Left renal cortex interstitium (tissue), 4 donors: ENCODE measurements around the gene DPH6. TPM values are rescaled to one million over a fixed set of nuclear protein-coding genes. Genes with fewer than 3 reads are reported as not detected.
"Not testable (repeated sequence)": the region's sequence is repeated elsewhere in the genome, so short reads cannot be mapped to it uniquely, and the experiment has no call there.

Experiments
- DNase-seq, 4 donors: peaks; one replicate each; pipeline ENCODE4 v3.0.0-alpha.2; 2013; ENCODE audit warnings: low read depth in 4 of 4, low spot score in 2 of 4, missing footprints in 1 of 4
- polyA plus RNA-seq, 4 donors: library from polyadenylated mRNA; unstranded; fragments of 120-200 nt; gene quantifications; one replicate each; pipeline ENCODE4 v1.2.1, GENCODE V29; 2013; ENCODE audit not compliant: insufficient read length in 4 of 4

The DPH6 gene
- polyA plus RNA-seq, 4 donors: 14.3 to 21.5 (median 16.8) TPM

GRCh38 chr15:35362195-35362829 lies 183.7 kb downstream of the DPH6 start:
- DNase-seq: no peak

- no peak for DNase-seq
Observed at GRCh38 chr15:35358824-35359223, 187.1 kb downstream of the DPH6 start.

- no peak for DNase-seq
Observed at GRCh38 chr15:35351059-35351458, 194.9 kb downstream of the DPH6 start.

GRCh38 chr15:35349916-35350315 lies 196.0 kb downstream of the DPH6 start:
- no peak for DNase-seq

- no peak for DNase-seq
Observed at GRCh38 chr15:35330916-35331315, 215.0 kb downstream of the DPH6 start.

- no peak for DNase-seq
Observed at GRCh38 chr15:35330048-35330695, 215.8 kb downstream of the DPH6 start.

- DNase-seq: no peak
Observed at GRCh38 chr15:35329521-35329961, 216.4 kb downstream of the DPH6 start.

GRCh38 chr15:35328836-35329235 lies 217.1 kb downstream of the DPH6 start:
- DNase-seq: not testable (repeated sequence)

- DNase-seq: no peak
Observed at GRCh38 chr15:35327789-35328188, 218.2 kb downstream of the DPH6 start.

- no peak for DNase-seq
Observed at GRCh38 chr15:35325374-35325941, 220.5 kb downstream of the DPH6 start.

GRCh38 chr15:35323141-35323540 lies 222.8 kb downstream of the DPH6 start:
- DNase-seq: no peak

- DNase-seq: no peak
Observed at GRCh38 chr15:35321926-35322325, 224.0 kb downstream of the DPH6 start.

- DNase-seq: no peak
Observed at GRCh38 chr15:35320911-35321310, 225.1 kb downstream of the DPH6 start.
